ENCODE data around the gene MAD2L2. TPM values are rescaled to one million over a fixed set of nuclear protein-coding genes. Genes with fewer than 3 reads are reported as not detected.
A peak's percentile ranks its signal among the peaks of the same experiment; 100 is the strongest.

The MAD2L2 gene
- total RNA-seq, 1 donor: 20.6 TPM

GRCh38 chr1:11654939-11655808 is 25.8 kb downstream of the MAD2L2 start:
- no peaks in the 10 kb centered on the region for H3K79me2 ChIP-seq (ENCODE audit: insufficient read depth, low read length)
- peak overlapping the region; percentile 70 for H3K4me2 ChIP-seq (ENCODE audit: insufficient read depth, low read length)
- H2AFZ ChIP-seq (ENCODE audit: low read length): no peak overlapping the region
- TF ChIP-seq CTCF (IDR thresholded peaks at IDR 0.05; ENCODE audit: extremely low read depth, low read depth, low read length): no peak
- H3K9me3 ChIP-seq (ENCODE audit: low read depth, low read length): no peaks in the 10 kb centered on the region
- H3K27ac ChIP-seq (ENCODE audit: low read depth, low read length): no peak overlapping the region
- DNase-seq (ENCODE audit: insufficient read length, low spot score, missing footprints): peak; percentile 80
- H3K4me1 ChIP-seq (ENCODE audit: insufficient read depth, low read length): no peaks in the 10 kb centered on the region
- H4K20me1 ChIP-seq (ENCODE audit: insufficient read depth, low read length): no peaks in the 10 kb centered on the region
- peaks cover 8% of the 10 kb centered on the region for H3K27me3 ChIP-seq (ENCODE audit: insufficient read depth, low read length)
- H3K36me3 ChIP-seq (ENCODE audit: insufficient read depth, low read length): no peaks in the 10 kb centered on the region
- H3K4me3 ChIP-seq (ENCODE audit: insufficient read depth, low read length): peak overlapping the region; percentile 72

- Histone ChIP-seq H3K4me1 (ENCODE audit: insufficient read depth, low read length) (no peaks in the 10 kb centered on the region), H3K9me3 (ENCODE audit: low read depth, low read length) (no peaks in the 10 kb centered on the region), H4K20me1 (ENCODE audit: insufficient read depth, low read length) (no peaks in the 10 kb centered on the region), H3K27ac (ENCODE audit: low read depth, low read length) (no peak within 1 kb of the TSS), H3K27me3 (ENCODE audit: insufficient read depth, low read length) (peaks cover 14% of the 10 kb centered on the region), H3K36me3 (ENCODE audit: insufficient read depth, low read length) (no peaks in the 10 kb centered on the region), H3K4me3 (ENCODE audit: insufficient read depth, low read length) (peak within 1 kb of the TSS; percentile 72), H3K79me2 (ENCODE audit: insufficient read depth, low read length) (no peaks in the 10 kb centered on the region), H3K4me2 (ENCODE audit: insufficient read depth, low read length) (peak within 1 kb of the TSS; percentile 72), H2AFZ (ENCODE audit: low read length) (peak within 1 kb of the TSS; percentile 56)
- peak; percentile 98 for DNase-seq (ENCODE audit: insufficient read length, low spot score, missing footprints)
- TF ChIP-seq CTCF (IDR thresholded peaks at IDR 0.05; ENCODE audit: extremely low read depth, low read depth, low read length): no peak
Observed at GRCh38 chr1:11654137-11654938, 26.6 kb downstream of the MAD2L2 start, which contains the start of the genes FBXO2 and FBXO44. Gene FBXO2, minus strand, starts transcription at chr1:11654429. Its CDS starts 89 bp downstream, at chr1:11654340. Gene FBXO44, plus strand, starts transcription at chr1:11654877. Its CDS starts 959 bp downstream, at chr1:11655836.

DNA sequence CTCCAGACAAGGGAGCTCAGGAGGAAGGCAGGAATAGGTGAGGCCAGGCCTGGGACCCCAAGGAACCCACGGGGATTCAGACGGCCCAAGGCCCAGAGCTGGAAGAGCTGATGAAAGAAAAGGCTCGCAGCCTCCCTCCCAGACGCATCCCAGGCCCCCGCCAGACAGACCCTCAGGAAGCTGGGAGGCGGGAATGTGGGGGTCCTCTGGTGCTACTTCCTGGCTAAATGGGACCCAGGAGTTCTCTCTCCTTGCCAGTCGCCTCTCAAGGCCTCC is 27.1 kb downstream of the MAD2L2 start:
- Histone ChIP-seq H4K20me1 (ENCODE audit: insufficient read depth, low read length) (no peaks in the 10 kb centered on the region), H3K27ac (ENCODE audit: low read depth, low read length) (no peak overlapping the region), H3K27me3 (ENCODE audit: insufficient read depth, low read length) (peaks cover 16% of the 10 kb centered on the region), H3K9me3 (ENCODE audit: low read depth, low read length) (no peaks in the 10 kb centered on the region), H3K4me1 (ENCODE audit: insufficient read depth, low read length) (no peaks in the 10 kb centered on the region), H2AFZ (ENCODE audit: low read length) (no peak overlapping the region), H3K36me3 (ENCODE audit: insufficient read depth, low read length) (no peaks in the 10 kb centered on the region), H3K4me2 (ENCODE audit: insufficient read depth, low read length) (peak overlapping the region; percentile 72), H3K4me3 (ENCODE audit: insufficient read depth, low read length) (no peak overlapping the region), H3K79me2 (ENCODE audit: insufficient read depth, low read length) (no peaks in the 10 kb centered on the region)
- no peak for DNase-seq (ENCODE audit: insufficient read length, low spot score, missing footprints)
- TF ChIP-seq CTCF (IDR thresholded peaks at IDR 0.05; ENCODE audit: extremely low read depth, low read depth, low read length): no peak
